ENCODE measurements around the gene SEMA4B.

DNA sequence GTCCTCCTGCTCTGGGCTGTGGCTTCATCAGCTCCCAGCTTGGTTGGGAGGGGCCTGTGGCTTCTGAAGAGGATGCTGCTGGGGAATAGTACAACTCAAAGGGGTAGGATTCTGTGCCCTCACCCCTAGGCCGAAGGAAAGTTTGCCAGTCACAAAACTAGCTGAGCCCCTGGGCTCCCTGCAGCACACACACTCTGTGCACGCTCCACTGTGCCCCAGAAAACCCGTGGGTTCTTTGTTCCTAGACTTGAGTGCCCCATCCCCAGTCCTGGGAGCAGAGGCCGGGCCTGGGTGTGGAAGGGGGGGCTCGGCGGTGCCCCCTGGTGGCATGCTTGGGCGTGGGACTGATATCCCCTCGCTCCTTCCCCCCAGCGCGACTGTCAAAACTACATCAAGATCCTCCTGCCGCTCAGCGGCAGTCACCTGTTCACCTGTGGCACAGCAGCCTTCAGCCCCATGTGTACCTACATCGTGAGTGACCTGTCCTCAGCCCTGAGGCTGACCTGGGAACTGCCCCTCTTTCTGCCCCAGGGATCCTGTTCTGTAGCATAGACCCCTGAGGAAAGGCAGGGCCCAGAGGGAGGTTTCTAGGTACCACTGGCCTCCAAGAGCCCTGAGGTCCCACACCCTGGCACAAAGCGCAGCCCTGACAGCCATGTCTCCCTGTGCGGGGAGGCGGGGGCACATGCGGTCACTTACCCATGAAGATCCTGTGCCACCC, 18.5 kb downstream of the SEMA4B start:
- TF ChIP-seq, protein P1, sequence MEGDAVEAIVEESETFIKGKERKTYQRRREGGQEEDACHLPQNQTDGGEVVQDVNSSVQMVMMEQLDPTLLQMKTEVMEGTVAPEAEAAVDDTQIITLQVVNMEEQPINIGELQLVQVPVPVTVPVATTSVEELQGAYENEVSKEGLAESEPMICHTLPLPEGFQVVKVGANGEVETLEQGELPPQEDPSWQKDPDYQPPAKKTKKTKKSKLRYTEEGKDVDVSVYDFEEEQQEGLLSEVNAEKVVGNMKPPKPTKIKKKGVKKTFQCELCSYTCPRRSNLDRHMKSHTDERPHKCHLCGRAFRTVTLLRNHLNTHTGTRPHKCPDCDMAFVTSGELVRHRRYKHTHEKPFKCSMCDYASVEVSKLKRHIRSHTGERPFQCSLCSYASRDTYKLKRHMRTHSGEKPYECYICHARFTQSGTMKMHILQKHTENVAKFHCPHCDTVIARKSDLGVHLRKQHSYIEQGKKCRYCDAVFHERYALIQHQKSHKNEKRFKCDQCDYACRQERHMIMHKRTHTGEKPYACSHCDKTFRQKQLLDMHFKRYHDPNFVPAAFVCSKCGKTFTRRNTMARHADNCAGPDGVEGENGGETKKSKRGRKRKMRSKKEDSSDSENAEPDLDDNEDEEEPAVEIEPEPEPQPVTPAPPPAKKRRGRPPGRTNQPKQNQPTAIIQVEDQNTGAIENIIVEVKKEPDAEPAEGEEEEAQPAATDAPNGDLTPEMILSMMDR (conservative IDR thresholded peaks at IDR 0.05; ENCODE audit: low read length) = peak; percentile 81
- no peak for TF ChIP-seq EZH2phosphoT487 (IDR thresholded peaks at IDR 0.05; ENCODE audit: borderline replicate concordance)

Measured in Loucy (cell line).